ENCODE data around the gene PAX8. TPM values are rescaled to one million over a fixed set of nuclear protein-coding genes. Genes with fewer than 3 reads are reported as not detected.

PAX8 gene
- total and polyA plus RNA-seq, 2 donors (not counting 1 experiment from before 2014, with no cell fraction given), result 0.45 to 0.64 TPM

DNA sequence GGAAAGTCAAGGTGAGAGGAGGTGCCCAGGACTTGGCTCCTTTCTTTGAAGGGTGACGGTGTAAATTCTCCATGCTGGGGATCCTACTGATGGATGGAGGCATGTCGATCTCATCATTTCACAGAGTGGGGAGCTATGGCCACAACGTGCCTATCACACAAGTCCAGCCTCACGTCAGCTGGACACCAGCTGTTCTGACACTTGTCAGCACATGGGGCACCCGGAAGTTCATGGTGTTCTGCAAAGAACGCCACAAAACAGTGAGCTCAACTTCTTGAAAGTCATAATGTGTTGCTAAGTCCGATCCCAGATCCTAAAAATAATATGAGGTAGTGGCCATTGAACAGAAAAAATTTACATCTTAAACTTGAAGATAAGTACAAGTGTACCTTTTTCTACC lies 12.3 kb downstream of the PAX8 start:
- peaks cover 39% of the 10 kb centered on the region for H3K27me3 Mint-ChIP-seq
- TF ChIP-seq EZH2 (IDR thresholded peaks at IDR 0.05; ENCODE audit: borderline replicate concordance, insufficient read depth, low read depth, low read length, poor library complexity, severe bottlenecking), result no peak
- TF ChIP-seq, protein P1, sequence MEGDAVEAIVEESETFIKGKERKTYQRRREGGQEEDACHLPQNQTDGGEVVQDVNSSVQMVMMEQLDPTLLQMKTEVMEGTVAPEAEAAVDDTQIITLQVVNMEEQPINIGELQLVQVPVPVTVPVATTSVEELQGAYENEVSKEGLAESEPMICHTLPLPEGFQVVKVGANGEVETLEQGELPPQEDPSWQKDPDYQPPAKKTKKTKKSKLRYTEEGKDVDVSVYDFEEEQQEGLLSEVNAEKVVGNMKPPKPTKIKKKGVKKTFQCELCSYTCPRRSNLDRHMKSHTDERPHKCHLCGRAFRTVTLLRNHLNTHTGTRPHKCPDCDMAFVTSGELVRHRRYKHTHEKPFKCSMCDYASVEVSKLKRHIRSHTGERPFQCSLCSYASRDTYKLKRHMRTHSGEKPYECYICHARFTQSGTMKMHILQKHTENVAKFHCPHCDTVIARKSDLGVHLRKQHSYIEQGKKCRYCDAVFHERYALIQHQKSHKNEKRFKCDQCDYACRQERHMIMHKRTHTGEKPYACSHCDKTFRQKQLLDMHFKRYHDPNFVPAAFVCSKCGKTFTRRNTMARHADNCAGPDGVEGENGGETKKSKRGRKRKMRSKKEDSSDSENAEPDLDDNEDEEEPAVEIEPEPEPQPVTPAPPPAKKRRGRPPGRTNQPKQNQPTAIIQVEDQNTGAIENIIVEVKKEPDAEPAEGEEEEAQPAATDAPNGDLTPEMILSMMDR (IDR thresholded peaks at IDR 0.05), result no peak

DNA sequence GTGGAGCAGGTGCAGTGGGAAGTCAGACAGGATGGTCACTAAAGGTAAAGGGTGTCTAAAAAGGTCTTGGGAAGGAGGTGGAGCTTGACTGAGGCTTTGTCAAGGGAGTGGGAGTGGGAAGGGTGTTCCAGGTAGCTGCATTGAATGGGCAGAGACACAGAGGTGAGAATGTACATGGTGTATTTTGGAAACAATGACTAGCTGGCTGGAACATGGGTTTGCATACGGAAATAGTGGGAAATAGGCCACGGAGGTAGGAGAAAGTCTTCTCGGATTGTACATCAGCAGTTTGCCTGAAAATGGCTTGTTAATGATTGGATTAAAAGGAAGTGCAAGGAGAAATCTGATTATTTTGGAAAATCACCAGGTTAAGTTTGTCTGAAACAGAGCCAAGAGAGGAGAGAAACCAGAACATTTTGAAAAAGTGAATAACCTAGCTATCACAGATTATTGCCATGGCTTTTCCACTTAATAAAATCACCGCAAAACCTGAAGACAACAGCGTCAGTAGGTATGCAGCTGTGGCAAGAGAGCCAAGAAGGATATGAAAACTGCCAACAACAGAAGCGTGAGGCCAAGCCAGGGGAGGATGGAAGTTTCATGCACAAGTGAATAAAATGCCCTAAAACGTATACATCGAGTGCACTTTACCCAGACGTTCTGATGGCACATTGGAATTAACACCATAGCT lies 13.9 kb downstream of the PAX8 start:
- Histone ChIP-seq H3K27ac (ENCODE audit: low read length in 2 of 2) (no peak overlapping the region), H2AFZ (ENCODE audit: insufficient read depth, low read depth, low read length, poor library complexity, severe bottlenecking) (no peak overlapping the region), H3K27me3 (replicated peaks in 1 of 4; ENCODE audit: control extremely low read depth in 1 of 4, control insufficient read depth in 3 of 4, insufficient read depth in 4 of 4, low read length in 3 of 4) (peaks cover 0 to 3% (median 1%) of the 10 kb centered on the region in 4 experiments), H3K4me2 (replicated peaks; ENCODE audit: low read depth, low read length, poor library complexity, severe bottlenecking) (no peak overlapping the region), H4K20me1 (ENCODE audit: control insufficient read depth, insufficient read depth, low read length, poor library complexity, severe bottlenecking) (no peaks in the 10 kb centered on the region), H3K79me2 (ENCODE audit: control insufficient read depth, insufficient read depth, low read length) (no peaks in the 10 kb centered on the region), H3K4me1 (ENCODE audit: control insufficient read depth in 2 of 2, insufficient read depth in 2 of 2, low read length in 2 of 2) (no peaks in the 10 kb centered on the region), H3K4me3 (ENCODE audit: control extremely low read depth in 1 of 5, extremely low read depth in 1 of 5, insufficient read depth in 1 of 5, low read depth in 2 of 5, low read length in 4 of 5) (no peak overlapping the region), H3K9ac (ENCODE audit: low read length) (no peak overlapping the region), H3K36me3 (replicated peaks in 1 of 2; ENCODE audit: control extremely low read depth in 1 of 2, control insufficient read depth in 1 of 2, extremely low read depth in 1 of 2, insufficient read depth in 2 of 2, low read length in 1 of 2) (no peaks in the 10 kb centered on the region), H3K9me3 (ENCODE audit: control extremely low read depth in 1 of 3, control insufficient read depth in 2 of 3, insufficient read depth in 1 of 3, low read length in 2 of 3) (no peaks in the 10 kb centered on the region)
- Mint-ChIP-seq H3K9me3 (ENCODE audit: insufficient read depth) (no peaks in the 10 kb centered on the region), H3K4me1 (no peaks in the 10 kb centered on the region), H3K27me3 (peaks cover 30% of the 10 kb centered on the region), H3K4me3 (no peak overlapping the region), H3K27ac (no peak overlapping the region)
- CTCF ChIA-PET, result interaction anchor here (1.1 to 2.0 kb wide), 3 partner anchors 16 to 66 kb away, joined by 3 to 5 read pairs (median 4); no protein-coding TSS in a partner anchor
- no peak for ATAC-seq (ENCODE audit: low read depth)
- intact Hi-C loops (cut with micrococcal nuclease), result no loop called here
- TF ChIP-seq, protein P1 (IDR thresholded peaks at IDR 0.05), result no peak
- no peak for TF ChIP-seq EZH2 (IDR thresholded peaks at IDR 0.05; ENCODE audit: borderline replicate concordance, insufficient read depth, low read depth, low read length, poor library complexity, severe bottlenecking)
- 95% methylated on average over 9 of the region's 9 CpGs for WGBS (ENCODE audit: insufficient coverage)
- DNase-seq, result no peak
- POLR2A ChIA-PET, result no interaction called here

More for the DNA sequence above, 12.3 kb downstream of the PAX8 start:
- intact Hi-C loops (cut with micrococcal nuclease), result no loop called here
- Histone ChIP-seq H3K27me3 (replicated peaks in 1 of 4; ENCODE audit: control extremely low read depth in 1 of 4, control insufficient read depth in 3 of 4, insufficient read depth in 4 of 4, low read length in 3 of 4) (peaks cover 0 to 6% (median 1%) of the 10 kb centered on the region in 4 experiments), H2AFZ (ENCODE audit: insufficient read depth, low read depth, low read length, poor library complexity, severe bottlenecking) (no peak overlapping the region), H3K9me3 (ENCODE audit: control extremely low read depth in 1 of 3, control insufficient read depth in 2 of 3, insufficient read depth in 1 of 3, low read length in 2 of 3) (no peaks in the 10 kb centered on the region), H3K27ac (ENCODE audit: low read length in 2 of 2) (no peak overlapping the region), H3K4me3 (ENCODE audit: control extremely low read depth in 1 of 5, extremely low read depth in 1 of 5, insufficient read depth in 1 of 5, low read depth in 2 of 5, low read length in 4 of 5) (no peak overlapping the region), H3K79me2 (ENCODE audit: control insufficient read depth, insufficient read depth, low read length) (no peaks in the 10 kb centered on the region), H4K20me1 (ENCODE audit: control insufficient read depth, insufficient read depth, low read length, poor library complexity, severe bottlenecking) (no peaks in the 10 kb centered on the region), H3K36me3 (replicated peaks in 1 of 2; ENCODE audit: control extremely low read depth in 1 of 2, control insufficient read depth in 1 of 2, extremely low read depth in 1 of 2, insufficient read depth in 2 of 2, low read length in 1 of 2) (no peaks in the 10 kb centered on the region), H3K9ac (ENCODE audit: low read length) (no peak overlapping the region), H3K4me2 (replicated peaks; ENCODE audit: low read depth, low read length, poor library complexity, severe bottlenecking) (no peak overlapping the region), H3K4me1 (ENCODE audit: control insufficient read depth in 2 of 2, insufficient read depth in 2 of 2, low read length in 2 of 2) (no peaks in the 10 kb centered on the region)
- WGBS (ENCODE audit: insufficient coverage), result 93% methylated on average over 5 of the region's 7 CpGs
- ChIA-PET POLR2A (no interaction called here), CTCF (interaction anchor here (2.0 kb wide), 1 partner anchor 17 kb away, joined by 8 read pairs; no protein-coding TSS in a partner anchor)
- H3K9me3 Mint-ChIP-seq (ENCODE audit: insufficient read depth), result no peaks in the 10 kb centered on the region
- no peak overlapping the region for H3K4me3 Mint-ChIP-seq
- ATAC-seq (ENCODE audit: low read depth) (no peak), DNase-seq (no peak)
- no peak overlapping the region for H3K27ac Mint-ChIP-seq
- no peaks in the 10 kb centered on the region for H3K4me1 Mint-ChIP-seq
